IPS DF 6.9 (cell line): ENCODE measurements around the gene SLC35A5.
"Not testable (repeated sequence)": the region's sequence is repeated elsewhere in the genome, so short reads cannot be mapped to it uniquely, and the experiment has no call there.

ENCODE experiments used
- DNase-seq: peaks from one replicate; pipeline ENCODE4 v3.0.0-alpha.2; 2013; ENCODE audit warnings: low read depth, low spot score
- H3K27ac ChIP-seq: one replicate; pipeline ENCODE4 v1.5.1; 2013; ENCODE audit warnings: low read length, control low read depth
- H3K27me3 ChIP-seq: 2 replicates; pipeline ENCODE4 v1.6.1; 2013; ENCODE audit warnings: mild to moderate bottlenecking, low read length; ENCODE audit not compliant: control insufficient read depth, insufficient read depth
- H3K36me3 ChIP-seq: 2 replicates; pipeline ENCODE4 v1.6.1; 2013; ENCODE audit warnings: low read length; ENCODE audit not compliant: control insufficient read depth, insufficient read depth
- H3K4me1 ChIP-seq: 2 replicates; pipeline ENCODE4 v1.6.1; 2013; ENCODE audit warnings: low read length; ENCODE audit not compliant: control insufficient read depth, insufficient read depth
- H3K4me3 ChIP-seq: 2 replicates; pipeline ENCODE4 v1.5.1; 2013; ENCODE audit warnings: mild to moderate bottlenecking, low read length
- H3K9me3 ChIP-seq: 2 replicates; pipeline ENCODE4 v1.6.1; 2013; ENCODE audit warnings: low read length, inconsistent platforms; ENCODE audit not compliant: control insufficient read depth, insufficient read depth
- WGBS: extraction: QIAGEN DNeasy Blood & Tissue Kit; methylation state at CpG from one replicate; pipeline ENCODE4 v1.1.7; 2013; ENCODE audit warnings: mixed read lengths, missing lambda C conversion rate; ENCODE audit not compliant: insufficient read length, insufficient coverage; 5-methylcytosine and 5-hydroxymethylcytosine counted together

The SLC35A5 gene

GRCh38 chr3:112550859-112551258 is 11.0 kb upstream of the SLC35A5 start:
- Histone ChIP-seq H3K27ac (no peak overlapping the region), H3K4me1 (no peaks in the 10 kb centered on the region), H3K9me3 (no peaks in the 10 kb centered on the region), H3K27me3 (no peaks in the 10 kb centered on the region), H3K36me3 (peaks cover 4% of the 10 kb centered on the region; the same call in 1 of the 2 replicates), H3K4me3 (no peak overlapping the region)
- no peak for DNase-seq
- no CpG with 5 or more reads among the region's 1 CpG for WGBS

GRCh38 chr3:112555535-112556170 is 6.2 kb upstream of the SLC35A5 start:
- H3K4me1 ChIP-seq = no peaks in the 10 kb centered on the region
- no peak for DNase-seq
- no peak overlapping the region for H3K27ac ChIP-seq
- no CpG with 5 or more reads among the region's 1 CpG for WGBS
- no peaks in the 10 kb centered on the region for H3K9me3 ChIP-seq
- no peaks in the 10 kb centered on the region; the same call in 1 of the 2 replicates for H3K36me3 ChIP-seq
- no peaks in the 10 kb centered on the region for H3K27me3 ChIP-seq
- no peak overlapping the region for H3K4me3 ChIP-seq

GRCh38 chr3:112557976-112558375 is 3.9 kb upstream of the SLC35A5 start:
- H3K4me3 ChIP-seq = no peak overlapping the region
- no peaks in the 10 kb centered on the region for H3K9me3 ChIP-seq
- no peak overlapping the region for H3K27ac ChIP-seq
- no peaks in the 10 kb centered on the region; the same call in 1 of the 2 replicates for H3K36me3 ChIP-seq
- no peaks in the 10 kb centered on the region for H3K4me1 ChIP-seq
- DNase-seq = no peak
- WGBS = no CpG with 5 or more reads among the region's 1 CpG
- H3K27me3 ChIP-seq = no peaks in the 10 kb centered on the region

- H3K4me3 ChIP-seq = no peak overlapping the region
- DNase-seq = no peak
- WGBS = no CpG with 5 or more reads among the region's 2 CpGs
- no peaks in the 10 kb centered on the region for H3K4me1 ChIP-seq
- no peaks in the 10 kb centered on the region for H3K9me3 ChIP-seq
- H3K36me3 ChIP-seq = no peaks in the 10 kb centered on the region; the same call in 1 of the 2 replicates
- no peaks in the 10 kb centered on the region for H3K27me3 ChIP-seq
- H3K27ac ChIP-seq = no peak overlapping the region
Observed at GRCh38 chr3:112560307-112560706, 1.5 kb upstream of the SLC35A5 start.

GRCh38 chr3:112560721-112561483 is 943 bp upstream of the SLC35A5 start:
- Histone ChIP-seq H3K36me3 (no peaks in the 10 kb centered on the region; the same call in 1 of the 2 replicates), H3K4me3 (peak overlapping the region; percentile 84), H3K4me1 (no peaks in the 10 kb centered on the region), H3K9me3 (no peaks in the 10 kb centered on the region), H3K27ac (no peak overlapping the region), H3K27me3 (no peaks in the 10 kb centered on the region)
- WGBS = no CpG with 5 or more reads among the region's 29 CpGs
- no peak for DNase-seq

- H3K36me3 ChIP-seq = no peaks in the 10 kb centered on the region; the same call in 1 of the 2 replicates
- no peak for DNase-seq
- no peak overlapping the region for H3K27ac ChIP-seq
- no CpG with 5 or more reads among the region's 29 CpGs for WGBS
- no peaks in the 10 kb centered on the region for H3K27me3 ChIP-seq
- peak overlapping the region; percentile 84 for H3K4me3 ChIP-seq
- H3K4me1 ChIP-seq = no peaks in the 10 kb centered on the region
- no peaks in the 10 kb centered on the region for H3K9me3 ChIP-seq
Observed at GRCh38 chr3:112561484-112561733, 436 bp upstream of the SLC35A5 start.

GRCh38 chr3:112564247-112564939 is 2.5 kb downstream of the SLC35A5 start:
- not testable (repeated sequence) for H3K4me1 ChIP-seq, H3K9me3 ChIP-seq, H3K27ac ChIP-seq, DNase-seq, H3K4me3 ChIP-seq, H3K27me3 ChIP-seq, H3K36me3 ChIP-seq
- WGBS = no CpG with 5 or more reads among the region's 15 CpGs

- Histone ChIP-seq H3K27ac (no peak overlapping the region), H3K4me1 (no peaks in the 10 kb centered on the region), H3K9me3 (no peaks in the 10 kb centered on the region), H3K36me3 (no peaks in the 10 kb centered on the region), H3K4me3 (no peak overlapping the region), H3K27me3 (no peaks in the 10 kb centered on the region)
- DNase-seq = no peak
Observed at GRCh38 chr3:112564940-112565305, 3.1 kb downstream of the SLC35A5 start.

- Histone ChIP-seq H3K9me3 (no peaks in the 10 kb centered on the region), H3K27ac (no peak overlapping the region), H3K36me3 (peaks cover 3% of the 10 kb centered on the region; the same call in 1 of the 2 replicates), H3K4me1 (no peaks in the 10 kb centered on the region), H3K4me3 (no peak overlapping the region), H3K27me3 (no peaks in the 10 kb centered on the region)
- DNase-seq = no peak
- no CpG with 5 or more reads among the region's 2 CpGs for WGBS
Observed at GRCh38 chr3:112568642-112569041, 6.8 kb downstream of the SLC35A5 start.

GRCh38 chr3:112569265-112569664 is 7.4 kb downstream of the SLC35A5 start:
- Histone ChIP-seq H3K4me3 (no peak overlapping the region), H3K36me3 (peaks cover 3% of the 10 kb centered on the region; the same call in 1 of the 2 replicates), H3K27me3 (no peaks in the 10 kb centered on the region), H3K27ac (no peak overlapping the region), H3K4me1 (no peaks in the 10 kb centered on the region), H3K9me3 (no peaks in the 10 kb centered on the region)
- no peak for DNase-seq
- WGBS = no CpG with 5 or more reads among the region's 1 CpG
